Spinal cord (tissue), 10 donors: ENCODE results near the gene CIB4. TPM values are rescaled to one million over a fixed set of nuclear protein-coding genes. Genes with fewer than 3 reads are reported as not detected.

Source experiments
- DNase-seq, 6 donors: peaks; one replicate each; pipeline versions ENCODE4 v3.0.0 to v3.0.0-alpha.2; 2013 to 2015; ENCODE audit warnings: low spot score in 6 of 6, low read depth in 4 of 6
- H3K27ac ChIP-seq: one replicate; pipeline ENCODE4 v1.5.1; 2013; ENCODE audit warnings: low read depth, low read length, control low read depth
- H3K27me3 ChIP-seq: one replicate; pipeline ENCODE4 v1.6.1; 2013; ENCODE audit warnings: low read length; ENCODE audit not compliant: control insufficient read depth, insufficient read depth
- H3K36me3 ChIP-seq: one replicate; pipeline ENCODE4 v1.6.1; 2013; ENCODE audit warnings: low read length; ENCODE audit not compliant: control insufficient read depth, insufficient read depth
- H3K4me1 ChIP-seq: one replicate; pipeline ENCODE4 v1.6.1; 2013; ENCODE audit warnings: low read length; ENCODE audit not compliant: control insufficient read depth, insufficient read depth
- H3K4me3 ChIP-seq: one replicate; pipeline ENCODE4 v1.5.1; 2013; ENCODE audit warnings: low read depth, low read length, control low read depth
- H3K9me3 ChIP-seq: one replicate; pipeline ENCODE4 v1.6.1; 2013; ENCODE audit warnings: low read length; ENCODE audit not compliant: control insufficient read depth, insufficient read depth
- WGBS: methylation state at CpG from one replicate; pipeline ENCODE4 v1.1.5; 2013; ENCODE audit warnings: missing lambda C conversion rate; ENCODE audit not compliant: insufficient coverage; 5-methylcytosine and 5-hydroxymethylcytosine counted together
- polyA plus RNA-seq, 2 donors: library from polyadenylated mRNA; unstranded; fragments of 120-200 nt; gene quantifications; one replicate each; pipeline ENCODE4 v1.2.1, GENCODE V29; 2013; ENCODE audit not compliant: insufficient read length in 2 of 2
- total RNA-seq, 2 donors: library from RNA; depleted of rRNA in 1 of 2; stranded (reverse); fragments of 120-200 nt in 1 of 2; fragments of >200 nt in 1 of 2; gene quantifications; one replicate each; pipeline versions ENCODE4 v1.2.3 to v1.2.4, GENCODE V29; 2013 to 2014
- donor health status: healthy.

The CIB4 gene
- total and polyA plus RNA-seq, 4 donors, result 0.27 to 0.83 (median 0.50) TPM; not detected in 1

DNA sequence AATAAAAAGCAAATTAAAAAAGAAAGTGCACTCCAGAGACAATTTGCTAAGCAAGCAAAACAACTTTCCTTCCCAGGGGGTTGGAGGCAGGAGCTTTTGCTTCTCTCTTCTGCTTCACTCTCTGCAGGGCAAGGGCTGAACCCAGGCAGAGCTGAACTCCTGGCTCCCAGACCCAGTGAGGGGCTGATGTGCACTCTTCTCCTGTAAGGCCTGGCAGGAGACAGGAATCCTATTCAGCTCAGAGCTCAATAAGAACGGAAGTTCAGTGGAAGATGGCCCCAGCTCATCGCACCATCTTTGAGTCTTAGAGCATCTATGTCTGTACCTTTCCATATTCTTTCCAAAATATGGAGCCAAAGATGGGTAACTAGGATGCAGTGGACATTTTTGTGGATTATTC lies 29.1 kb downstream of the CIB4 start:
- Histone ChIP-seq H3K27ac (peak overlapping the region; percentile 0), H3K4me1 (peaks cover 76% of the 10 kb centered on the region), H3K4me3 (no peak overlapping the region), H3K9me3 (no peaks in the 10 kb centered on the region), H3K27me3 (no peaks in the 10 kb centered on the region), H3K36me3 (no peaks in the 10 kb centered on the region)
- no CpG with 5 or more reads among the region's 2 CpGs for WGBS
- no peak for DNase-seq

DNA sequence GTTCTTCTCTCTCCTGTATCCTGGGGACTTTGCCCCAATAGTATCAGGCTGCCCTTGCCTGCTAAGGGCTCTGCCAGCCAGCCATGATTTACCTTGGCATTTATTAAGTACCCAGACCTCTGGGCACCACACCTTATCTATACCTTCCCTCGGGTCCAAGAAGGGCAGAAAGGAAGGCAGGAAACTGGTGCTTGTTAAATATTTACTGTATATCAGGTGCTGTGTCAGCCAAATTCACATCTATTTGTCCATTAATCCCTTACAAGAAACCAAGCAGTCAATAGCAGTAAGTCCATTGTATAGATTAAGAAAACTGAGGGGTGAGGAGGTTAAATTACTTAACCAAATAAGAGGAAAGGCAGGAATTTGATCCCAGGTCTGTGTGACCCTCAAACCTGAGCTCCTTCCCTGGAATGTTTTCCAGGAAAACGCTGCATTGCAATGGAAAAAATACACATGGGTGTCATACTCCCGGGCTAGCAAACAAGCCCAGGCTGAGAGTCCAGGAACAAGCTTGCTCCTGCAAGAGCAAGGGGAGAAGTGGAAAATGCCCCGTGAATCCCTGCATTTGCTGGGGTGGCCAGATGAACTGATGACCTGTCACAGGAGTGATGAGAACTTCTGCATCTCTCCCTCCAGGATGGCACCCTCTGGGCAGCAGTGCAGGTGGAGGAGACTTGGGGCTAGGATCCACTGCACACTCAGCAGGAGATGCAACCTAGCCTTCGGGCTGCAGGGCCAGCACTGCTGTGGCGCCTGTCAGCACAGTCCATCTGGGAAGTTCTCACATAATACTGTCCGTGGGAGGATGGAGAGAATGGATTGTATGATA lies 30.4 kb downstream of the CIB4 start:
- H3K27me3 ChIP-seq, result no peaks in the 10 kb centered on the region
- no peak overlapping the region for H3K4me3 ChIP-seq
- no peaks in the 10 kb centered on the region for H3K9me3 ChIP-seq
- no peak overlapping the region for H3K27ac ChIP-seq
- H3K4me1 ChIP-seq, result peaks cover 63% of the 10 kb centered on the region
- WGBS, result 73% methylated on average over 6 of the region's 7 CpGs
- no peaks in the 10 kb centered on the region for H3K36me3 ChIP-seq
- DNase-seq, result no peak

DNA sequence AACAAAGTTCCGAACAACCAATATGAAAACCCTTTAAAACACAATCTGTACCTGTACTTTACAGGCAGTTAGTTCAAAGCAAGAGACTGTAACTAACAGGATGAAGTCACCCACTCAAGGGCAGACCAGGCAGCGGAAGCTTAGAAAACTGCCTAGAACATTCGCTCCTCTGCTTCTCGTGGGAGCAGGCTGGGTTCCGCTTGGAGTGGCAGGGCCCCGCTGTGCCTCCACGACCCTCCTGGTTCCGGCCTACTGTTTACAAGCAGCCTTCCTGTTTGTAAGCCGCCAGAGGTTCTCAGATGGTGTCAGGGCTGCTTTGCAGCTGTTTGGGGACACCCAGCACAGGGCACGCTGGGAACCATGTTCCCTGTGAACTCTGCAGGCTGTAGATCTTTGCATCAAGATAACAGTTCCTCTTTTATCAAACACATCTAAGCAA lies 31.3 kb downstream of the CIB4 start:
- no peak overlapping the region for H3K4me3 ChIP-seq
- peaks cover 55% of the 10 kb centered on the region for H3K4me1 ChIP-seq
- DNase-seq, result peak in 1 of 6 donors; percentile 17
- no peaks in the 10 kb centered on the region for H3K36me3 ChIP-seq
- no peaks in the 10 kb centered on the region for H3K9me3 ChIP-seq
- no peak overlapping the region for H3K27ac ChIP-seq
- 53% methylated on average over 10 of the region's 10 CpGs for WGBS
- H3K27me3 ChIP-seq, result no peaks in the 10 kb centered on the region

DNA sequence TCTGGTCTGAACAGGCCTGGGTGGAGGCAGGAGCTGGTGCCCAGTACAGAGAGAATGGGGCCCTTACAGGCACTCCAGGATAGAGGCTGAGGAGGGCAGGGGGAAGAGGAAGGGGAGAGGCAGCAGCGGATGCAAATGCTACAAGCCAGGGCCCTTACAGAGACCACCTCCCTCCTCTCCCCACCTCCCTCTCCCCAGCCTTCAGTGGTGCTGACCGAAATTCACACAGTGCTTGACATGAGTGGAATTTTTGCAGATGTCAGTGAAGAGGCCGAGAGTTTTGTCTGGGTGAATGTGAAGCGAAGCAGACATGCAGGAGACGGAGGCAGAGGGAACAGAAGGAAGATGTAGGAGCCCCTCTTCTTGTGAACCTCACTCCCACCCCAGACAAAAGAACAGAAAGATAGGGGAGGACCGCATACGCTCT lies 31.9 kb downstream of the CIB4 start:
- Histone ChIP-seq H3K27ac (no peak overlapping the region), H3K9me3 (no peaks in the 10 kb centered on the region), H3K4me3 (no peak overlapping the region), H3K36me3 (no peaks in the 10 kb centered on the region), H3K27me3 (no peaks in the 10 kb centered on the region), H3K4me1 (peaks cover 48% of the 10 kb centered on the region)
- no CpG with 5 or more reads among the region's 7 CpGs for WGBS
- DNase-seq, result peak in 1 of 6 donors; percentile 13

DNA sequence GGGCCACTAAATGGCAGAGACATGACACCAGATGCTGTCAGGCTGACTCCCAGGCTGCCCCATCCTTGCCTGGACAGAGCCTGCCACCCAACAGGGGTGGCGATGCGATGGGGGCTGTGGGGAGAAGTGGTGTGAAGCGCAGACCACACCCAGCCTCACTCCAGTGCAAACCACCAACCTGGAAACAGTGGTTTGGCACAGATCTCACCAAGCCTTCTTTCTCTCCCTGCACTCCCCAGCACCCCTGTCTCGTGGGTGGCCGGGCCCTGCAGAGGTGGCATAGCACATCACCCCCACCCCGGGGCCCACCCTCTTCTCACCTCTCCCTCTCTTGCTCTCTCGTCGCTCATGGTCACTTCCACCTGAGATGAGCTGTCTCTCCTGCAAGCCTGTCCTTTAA lies 32.6 kb downstream of the CIB4 start:
- DNase-seq, result no peak
- WGBS, result 93% methylated on average over 5 of the region's 8 CpGs
- H3K4me1 ChIP-seq, result peaks cover 41% of the 10 kb centered on the region

DNA sequence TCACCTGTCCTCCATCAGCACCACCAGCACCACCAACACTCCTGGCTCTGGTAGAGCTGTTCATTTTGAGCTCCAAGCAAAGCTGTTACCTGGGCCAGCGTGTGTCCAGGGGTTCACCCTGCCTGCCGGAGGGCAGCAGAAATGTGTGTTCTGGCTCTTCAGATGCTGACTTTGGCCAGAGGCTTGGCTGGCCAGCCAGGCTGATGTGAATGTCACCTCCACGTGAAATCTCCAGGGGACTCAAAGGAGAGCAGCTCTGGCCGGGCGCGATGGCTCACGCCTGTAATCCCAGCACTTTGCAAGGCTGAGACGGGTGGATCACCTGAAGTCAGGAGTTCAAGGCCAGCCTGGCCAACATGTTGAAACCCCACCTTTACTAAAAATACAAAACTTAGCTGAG lies 33.5 kb downstream of the CIB4 start:
- Histone ChIP-seq H3K4me1 (peaks cover 33% of the 10 kb centered on the region), H3K36me3 (no peaks in the 10 kb centered on the region)

More for the DNA sequence above, 32.6 kb downstream of the CIB4 start:
- H3K4me3 ChIP-seq, result no peak overlapping the region
- H3K9me3 ChIP-seq, result no peaks in the 10 kb centered on the region
- no peaks in the 10 kb centered on the region for H3K36me3 ChIP-seq
- H3K27ac ChIP-seq, result no peak overlapping the region
- H3K27me3 ChIP-seq, result no peaks in the 10 kb centered on the region

DNA sequence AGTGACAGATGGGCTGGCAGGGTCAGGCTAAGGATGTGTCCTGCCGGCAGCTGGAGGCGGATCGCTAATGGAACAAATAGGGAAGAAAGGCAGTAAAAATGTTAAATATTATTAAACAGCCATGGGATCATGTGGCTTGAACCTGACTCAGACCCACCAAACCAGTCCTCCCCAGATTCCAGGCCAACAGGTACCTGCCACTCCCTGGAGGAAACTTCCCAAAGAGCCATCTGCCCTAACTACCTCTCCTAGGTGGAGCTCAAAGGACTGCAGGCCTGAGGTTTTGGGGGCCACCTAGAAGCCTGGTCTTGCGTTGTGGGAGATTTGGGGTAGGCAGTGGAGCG lies 34.3 kb downstream of the CIB4 start:
- Histone ChIP-seq H3K36me3 (no peaks in the 10 kb centered on the region), H3K4me3 (no peak overlapping the region), H3K27me3 (no peaks in the 10 kb centered on the region), H3K27ac (no peak overlapping the region), H3K9me3 (no peaks in the 10 kb centered on the region), H3K4me1 (peaks cover 24% of the 10 kb centered on the region)
- WGBS, result no CpG with 5 or more reads among the region's 5 CpGs
- DNase-seq, result no peak

More for the DNA sequence above, 33.5 kb downstream of the CIB4 start:
- Histone ChIP-seq H3K4me3 (no peak overlapping the region), H3K27ac (no peak overlapping the region), H3K27me3 (no peaks in the 10 kb centered on the region), H3K9me3 (no peaks in the 10 kb centered on the region)
- 95% methylated on average over 8 of the region's 8 CpGs for WGBS
- DNase-seq, result no peak

DNA sequence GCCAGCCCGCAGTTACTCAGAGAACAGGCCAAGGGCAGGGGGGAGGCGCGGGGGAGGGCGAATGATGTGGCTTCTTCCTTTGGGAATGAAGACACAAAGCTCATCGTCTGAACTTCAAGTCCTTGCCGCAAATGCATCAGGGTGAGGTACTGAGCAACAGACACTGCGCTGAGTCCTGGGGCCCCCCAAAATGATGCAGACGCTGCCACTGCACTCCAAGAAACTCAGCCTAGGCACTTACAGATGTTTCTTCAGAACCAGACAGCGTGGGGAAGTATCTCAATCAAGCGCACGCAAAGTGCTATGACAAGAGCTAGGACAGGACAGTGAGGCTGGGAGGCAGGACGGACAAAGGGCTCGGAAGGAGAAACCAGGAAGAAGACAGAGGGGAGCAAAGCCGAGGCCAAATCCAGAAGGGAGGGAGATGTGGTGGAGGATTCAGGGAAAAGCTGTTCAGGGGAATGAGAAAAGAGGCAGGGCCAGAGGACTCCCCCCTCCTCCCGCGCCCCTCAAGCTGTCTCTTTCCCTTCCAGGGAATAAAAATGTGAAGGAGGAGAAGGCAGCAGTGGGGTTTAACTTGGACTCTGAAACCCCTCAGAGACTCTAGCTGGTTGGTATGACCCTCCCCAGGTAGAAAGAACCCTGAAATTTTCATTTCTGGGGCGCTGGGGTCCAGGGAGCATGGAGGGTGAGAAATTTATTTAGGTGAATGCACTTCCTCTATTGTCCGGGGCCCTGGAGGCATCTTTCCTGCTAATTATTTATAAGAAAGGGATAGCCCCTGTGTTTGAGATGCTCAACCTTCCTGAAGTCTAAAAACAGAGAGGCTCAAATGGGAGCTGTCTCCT lies 34.9 kb downstream of the CIB4 start:
- WGBS, result 84% methylated on average over 15 of the region's 18 CpGs
- Histone ChIP-seq H3K4me3 (no peak overlapping the region), H3K4me1 (peaks cover 24% of the 10 kb centered on the region), H3K36me3 (no peaks in the 10 kb centered on the region), H3K27me3 (no peaks in the 10 kb centered on the region), H3K9me3 (no peaks in the 10 kb centered on the region), H3K27ac (no peak overlapping the region)
- DNase-seq, result no peak

DNA sequence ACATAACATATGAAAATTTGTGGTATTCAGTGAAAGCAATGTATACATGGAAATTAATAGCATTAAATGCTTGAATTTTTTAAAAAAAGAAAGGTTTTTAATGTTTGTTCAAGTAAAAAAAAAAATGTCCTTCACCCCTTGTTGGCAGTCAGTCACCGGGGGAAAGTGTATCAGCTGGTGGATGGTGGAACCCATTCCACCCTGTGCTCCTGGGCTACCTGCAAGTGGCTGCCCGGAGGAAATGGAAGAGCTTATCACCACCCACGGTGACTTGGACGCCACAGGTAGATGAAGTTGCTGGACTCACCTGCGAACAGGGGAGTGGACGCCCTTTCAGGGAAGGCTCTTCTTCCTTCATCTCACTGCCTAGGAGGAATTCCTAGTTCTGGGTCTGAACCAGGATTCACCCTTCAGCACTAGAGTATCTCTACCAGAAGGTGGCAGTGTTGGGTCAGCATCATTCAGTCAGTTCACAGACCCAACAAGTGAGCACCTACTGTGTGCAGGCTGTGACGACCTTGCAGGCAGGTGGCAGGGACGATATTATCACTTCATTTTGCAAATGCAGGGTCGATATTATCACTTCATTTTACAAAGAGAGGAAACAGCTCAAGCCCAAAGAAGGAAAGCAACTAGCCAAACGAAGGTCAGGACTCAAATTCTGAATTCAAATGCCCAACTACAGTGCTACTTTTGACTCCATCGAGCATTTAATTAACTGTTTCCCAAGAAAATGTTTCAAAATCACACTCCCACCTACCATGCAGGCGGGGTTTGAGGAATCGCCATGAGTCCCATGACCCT lies 35.8 kb downstream of the CIB4 start:
- Histone ChIP-seq H3K9me3 (no peaks in the 10 kb centered on the region), H3K36me3 (no peaks in the 10 kb centered on the region), H3K27ac (no peak overlapping the region), H3K4me1 (peaks cover 19% of the 10 kb centered on the region), H3K27me3 (no peaks in the 10 kb centered on the region), H3K4me3 (no peak overlapping the region)
- peak in 3 of 6 donors; percentile 39 to 76 (median 72) for DNase-seq
- WGBS, result 30% methylated on average over 10 of the region's 13 CpGs
